C4-2B (cell line): Measurements from ENCODE around the gene IL17C.

Experiments
- CTCF ChIP-seq: fragments of 450-650 bp; conservative IDR thresholded peaks from 2 replicates; pipeline ENCODE4 v1.5.1; 2017; ENCODE audit warnings: mild to moderate bottlenecking
- ZFX ChIP-seq: fragments of 450-650 bp; IDR thresholded peaks from 2 replicates; pipeline ENCODE4 v1.6.1; 2017

- no peak for TF ChIP-seq CTCF
- TF ChIP-seq ZFX: no peak
These were observed 5.2 kb downstream of the IL17C start for GRCh38 chr16:88643644-88643932.
